ENCODE results near the gene KPNA2. TPM values are rescaled to one million over a fixed set of nuclear protein-coding genes. Genes with fewer than 3 reads are reported as not detected.

The KPNA2 gene
- total and polyA plus RNA-seq, 9 of the 15 experiments (the other 6 are each of a cell fraction or from before 2014, with no cell fraction given): 132 to 984 (median 241) TPM

Other genes starting within 250 kb of the KPNA2 start
- gene BPTF, start 210.2 kb upstream of the KPNA2 start, total RNA-seq (2014; rRNA removed): 21.8 and 26.7 TPM in 2 replicates
- gene BPTF, start 210.2 kb upstream of the KPNA2 start, total RNA-seq (2014; rRNA removed; fragmentation: Illumina TruSeq; extraction: Trizol): 37.8 TPM in 2 replicates
- 41.6 and 43.7 TPM in 2 replicates for gene BPTF, start 210.2 kb upstream of the KPNA2 start, total RNA-seq (2015; rRNA removed; fragmentation: Illumina TruSeq; extraction: Trizol)
- 42.1 and 52.1 TPM in 2 replicates for gene BPTF, start 210.2 kb upstream of the KPNA2 start, total RNA-seq (2021)
- 26.9 and 34.7 TPM in 2 replicates for gene BPTF, start 210.2 kb upstream of the KPNA2 start, polyA plus RNA-seq (2011; rRNA removed)
- 39.4 and 45.7 TPM in 2 replicates for gene BPTF, start 210.2 kb upstream of the KPNA2 start, polyA plus RNA-seq (2014; fragmentation: Illumina TruSeq; extraction: Trizol)
- 10 to 100 TPM; 12.5 to 25.3 TPM for gene BPTF, start 210.2 kb upstream of the KPNA2 start, polyA plus RNA-seq (2014; fragmentation: Nextera tagmentation; extraction: Ambion mirVana)
- 16.6 and 20.5 TPM in 2 replicates for gene BPTF, start 210.2 kb upstream of the KPNA2 start, polyA plus RNA-seq (2014; rRNA removed)
- gene C17orf58, start 39.3 kb upstream of the KPNA2 start, total RNA-seq (2014; rRNA removed): 37.4 and 42.5 TPM in 2 replicates
- 23.6 and 24.7 TPM in 2 replicates for gene C17orf58, start 39.3 kb upstream of the KPNA2 start, total RNA-seq (2014; rRNA removed; fragmentation: Illumina TruSeq; extraction: Trizol)
- gene C17orf58, start 39.3 kb upstream of the KPNA2 start, total RNA-seq (2015; rRNA removed; fragmentation: Illumina TruSeq; extraction: Trizol): 17.0 and 17.8 TPM in 2 replicates
- 25.2 and 27.6 TPM in 2 replicates for gene C17orf58, start 39.3 kb upstream of the KPNA2 start, total RNA-seq (2021)
- gene C17orf58, start 39.3 kb upstream of the KPNA2 start, polyA plus RNA-seq (2011; rRNA removed): 29.2 and 32.7 TPM in 2 replicates
- gene C17orf58, start 39.3 kb upstream of the KPNA2 start, polyA plus RNA-seq (2014; fragmentation: Illumina TruSeq; extraction: Trizol): 22.7 and 27.6 TPM in 2 replicates
- 1 to 10 TPM; 8.6 to 9.9 TPM for gene C17orf58, start 39.3 kb upstream of the KPNA2 start, polyA plus RNA-seq (2014; fragmentation: Nextera tagmentation; extraction: Ambion mirVana)
- 32.7 and 35.3 TPM in 2 replicates for gene C17orf58, start 39.3 kb upstream of the KPNA2 start, polyA plus RNA-seq (2014; rRNA removed)
- gene AMZ2, start 212.3 kb downstream of the KPNA2 start, total RNA-seq (2014; rRNA removed): 22.6 and 30.9 TPM in 2 replicates
- gene AMZ2, start 212.3 kb downstream of the KPNA2 start, total RNA-seq (2014; rRNA removed; fragmentation: Illumina TruSeq; extraction: Trizol): 52.6 and 57.9 TPM in 2 replicates
- gene AMZ2, start 212.3 kb downstream of the KPNA2 start, total RNA-seq (2015; rRNA removed; fragmentation: Illumina TruSeq; extraction: Trizol): 44.8 and 47.0 TPM in 2 replicates
- gene AMZ2, start 212.3 kb downstream of the KPNA2 start, total RNA-seq (2021): 41.1 and 43.2 TPM in 2 replicates
- 54.0 and 59.2 TPM in 2 replicates for gene AMZ2, start 212.3 kb downstream of the KPNA2 start, polyA plus RNA-seq (2011; rRNA removed)
- gene AMZ2, start 212.3 kb downstream of the KPNA2 start, polyA plus RNA-seq (2014; fragmentation: Illumina TruSeq; extraction: Trizol): 75.2 and 92.2 TPM in 2 replicates
- gene AMZ2, start 212.3 kb downstream of the KPNA2 start, polyA plus RNA-seq (2014; fragmentation: Nextera tagmentation; extraction: Ambion mirVana): 10 to 100 TPM; 56.9 to 74.5 TPM
- gene AMZ2, start 212.3 kb downstream of the KPNA2 start, polyA plus RNA-seq (2014; rRNA removed): 34.8 and 41.8 TPM in 2 replicates

Measured in K562 (cell line).